ENCODE results near the gene IL22RA1. TPM values are rescaled to one million over a fixed set of nuclear protein-coding genes. Genes with fewer than 3 reads are reported as not detected.

Gene IL22RA1
- total and polyA plus RNA-seq, 2 of the 8 experiments (the other 6 are each of a cell fraction or from before 2014, with no cell fraction given): 0.17 to 0.32 TPM

GRCh38 chr1:24100945-24101737 lies 41.8 kb downstream of the IL22RA1 start:
- Histone ChIP-seq H3K79me1 (ENCODE audit: low read depth, low read length) (no peaks in the 10 kb centered on the region), H4K91ac (replicated peaks; ENCODE audit: insufficient read length, low read length) (no peak overlapping the region), H3K23me2 (ENCODE audit: low read depth, low read length) (no peaks in the 10 kb centered on the region), H2BK12ac (ENCODE audit: low read depth, low read length) (0 out of 2 replicates have a peak overlapping the region, but pooled peaks have one; percentile 63), H2AK5ac (ENCODE audit: low read depth, low read length) (no peak overlapping the region), H3K27me3 (replicated peaks in 1 of 4; ENCODE audit: control insufficient read depth in 3 of 4, extremely low read depth in 1 of 4, insufficient read depth in 3 of 4, low read length in 3 of 4) (no peaks in the 10 kb centered on the region), H3K4me2 (ENCODE audit: insufficient read depth in 1 of 2, low read depth in 2 of 2, low read length in 2 of 2) (no peak overlapping the region), H2BK20ac (ENCODE audit: low read length) (no peak overlapping the region), H2AFZ (ENCODE audit: low read length) (no peak overlapping the region), H3K4me1 (replicated peaks in 1 of 4; ENCODE audit: control insufficient read depth in 3 of 4, insufficient read depth in 4 of 4, low read length in 3 of 4) (no peaks in the 10 kb centered on the region; a peak in 2 of 7 replicates), H3K56ac (replicated peaks; ENCODE audit: insufficient read length, low read depth, low read length) (no peak overlapping the region), H3K79me2 (ENCODE audit: control insufficient read depth in 1 of 2, insufficient read depth in 2 of 2, low read length in 2 of 2) (no peaks in the 10 kb centered on the region), H3K9me3 (ENCODE audit: insufficient read depth in 2 of 2, low read depth in 1 of 2, low read length in 1 of 2) (no peaks in the 10 kb centered on the region), H3K36me3 (ENCODE audit: control insufficient read depth in 2 of 4, insufficient read depth in 4 of 4, low read length in 3 of 4) (no peaks in the 10 kb centered on the region), H3K23ac (ENCODE audit: insufficient read length) (no peak overlapping the region), H3K9ac (replicated peaks in 1 of 4; ENCODE audit: extremely low read depth in 1 of 4, low read depth in 3 of 4, low read length in 3 of 4) (no peak overlapping the region), H4K8ac (ENCODE audit: extremely low read depth, insufficient read depth, low read length) (no peak overlapping the region), H2BK5ac (ENCODE audit: low read depth, low read length) (no peak overlapping the region), H3K18ac (ENCODE audit: extremely low read depth, low read length) (no peak overlapping the region), H4K20me1 (replicated peaks in 1 of 2; ENCODE audit: control insufficient read depth in 1 of 2, insufficient read depth in 2 of 2, low read length in 2 of 2) (no peaks in the 10 kb centered on the region), H3K4ac (replicated peaks; ENCODE audit: insufficient read length, low read depth, low read length) (no peak overlapping the region), H2BK15ac (ENCODE audit: low read length) (no peak overlapping the region), H4K5ac (ENCODE audit: insufficient read length, low read depth, low read length) (no peak overlapping the region), H3K4me3 (ENCODE audit: extremely low read depth in 1 of 4, insufficient read depth in 2 of 4, low read depth in 3 of 4, low read length in 4 of 4) (no peak overlapping the region), H3K14ac (ENCODE audit: insufficient read length) (no peak overlapping the region), H3K27ac (ENCODE audit: low read depth, low read length) (no peak overlapping the region), H2BK120ac (replicated peaks; ENCODE audit: low read depth, low read length) (no peak overlapping the region)
- CTCF ChIA-PET (ENCODE audit: partially characterized antibody): interaction anchor here (1.2 to 1.9 kb wide), 4 partner anchors 12 to 98 kb away, joined by 3 to 6 read pairs (median 4); no protein-coding TSS in a partner anchor
- no peak for TF ChIP-seq SUZ12 (IDR thresholded peaks at IDR 0.05; ENCODE audit: low read length)
- TF ChIP-seq CBX8 (IDR thresholded peaks at IDR 0.05; ENCODE audit: borderline replicate concordance, low read depth, low read length): no peak
- TF ChIP-seq SP1 (IDR thresholded peaks at IDR 0.05; ENCODE audit: low read depth, low read length): no peak
- no peak for TF ChIP-seq RFX5 (IDR thresholded peaks at IDR 0.05; ENCODE audit: borderline replicate concordance, low read depth, low read length)
- no peak for TF ChIP-seq TEAD4 (IDR thresholded peaks at IDR 0.05; ENCODE audit: low read depth, low read length)
- no peak for TF ChIP-seq CEBPB (IDR thresholded peaks at IDR 0.05; ENCODE audit: low read depth, low read length)
- 94% methylated on average over 12 of the region's 13 CpGs; no CpG with 5 or more reads in 1 of the 2 experiments for WGBS, 2 experiments (ENCODE audit: extremely low coverage in 1 of 2, insufficient coverage in 1 of 2, insufficient read length in 1 of 2, insufficient replicate concordance in 2 of 2, low coverage in 1 of 2, low lambda C conversion rate in 2 of 2, missing lambda C conversion rate in 1 of 2)
- POLR2A ChIA-PET (ENCODE audit: partially characterized antibody): interaction anchor here (1.1 to 1.6 kb wide), 2 partner anchors 49 to 50 kb away, joined by 3 to 5 read pairs; no protein-coding TSS in a partner anchor
- DNase-seq (ENCODE audit: low read depth in 1 of 2, low spot score in 2 of 2): no peak
- no peak for FAIRE-seq
